HEK293 (cell line): Measurements from ENCODE around the gene FRYL.

ENCODE experiments used
- BCL11A ChIP-seq: fragments of 450-650 bp; formaldehyde crosslinking; IDR thresholded peaks from 2 replicates; pipeline ENCODE4 v1.5.1; 2016; ENCODE audit warnings: low read depth, missing biosample characterization, missing genetic modification characterization
- SP7 ChIP-seq: fragments of 450-650 bp; formaldehyde crosslinking; IDR thresholded peaks from 2 replicates; pipeline ENCODE4 v1.5.1; 2016; ENCODE audit warnings: missing biosample characterization, missing genetic modification characterization
- ZBTB21 ChIP-seq: fragments of 450-650 bp; formaldehyde crosslinking; IDR thresholded peaks from 2 replicates; pipeline ENCODE4 v1.5.1; 2017; ENCODE audit warnings: missing biosample characterization, missing genetic modification characterization
- ZFP3 ChIP-seq: fragments of 450-650 bp; formaldehyde crosslinking; IDR thresholded peaks from 2 replicates; pipeline ENCODE4 v1.5.1; 2016; ENCODE audit warnings: low read depth, missing biosample characterization, missing genetic modification characterization
- ZNF24 ChIP-seq: fragments of 450-650 bp; formaldehyde crosslinking; IDR thresholded peaks from 2 replicates; pipeline ENCODE4 v1.5.1; 2016; ENCODE audit warnings: missing biosample characterization, missing genetic modification characterization
- ZNF274 ChIP-seq, 2 experiments: fragments of 200-500 bp in 1 of 2; fragments of 450-650 bp in 1 of 2; sonication (Bioruptor generic) in 1 of 2; formaldehyde crosslinking in 1 of 2; IDR thresholded peaks; 2 replicates each; pipeline versions ENCODE4 v1.5.1 to v1.6.1; 2014 to 2016; ENCODE audit warnings: borderline replicate concordance in 1 of 2, inconsistent platforms in 1 of 2, low read length in 1 of 2, missing biosample characterization in 1 of 2, missing genetic modification characterization in 1 of 2
- ZNF514 ChIP-seq: fragments of 450-650 bp; formaldehyde crosslinking; IDR thresholded peaks from 2 replicates; pipeline ENCODE4 v1.5.1; 2016; ENCODE audit warnings: missing biosample characterization, missing genetic modification characterization
- ZNF624 ChIP-seq: fragments of 450-650 bp; formaldehyde crosslinking; IDR thresholded peaks from 2 replicates; pipeline ENCODE4 v1.5.1; 2017; ENCODE audit warnings: missing biosample characterization, missing genetic modification characterization
- ZNF792 ChIP-seq: fragments of 450-650 bp; formaldehyde crosslinking; IDR thresholded peaks from 2 replicates; pipeline ENCODE4 v1.5.1; 2016; ENCODE audit warnings: missing biosample characterization, missing genetic modification characterization
- TF ChIP-seq, protein P1 (sequence below): fragments of 450-650 bp; formaldehyde crosslinking; IDR thresholded peaks from 2 replicates; pipeline ENCODE4 v1.5.1; 2016; ENCODE audit warnings: missing biosample characterization, missing genetic modification characterization
- TF ChIP-seq, protein P2 (sequence below): fragments of 450-650 bp; formaldehyde crosslinking; IDR thresholded peaks from 2 replicates; pipeline ENCODE4 v1.5.1; 2016; ENCODE audit warnings: missing biosample characterization, missing genetic modification characterization
- TF ChIP-seq, protein P3 (sequence below): fragments of 450-650 bp; formaldehyde crosslinking; IDR thresholded peaks from 2 replicates; pipeline ENCODE4 v1.5.1; 2017; ENCODE audit warnings: missing biosample characterization, missing genetic modification characterization
- TF ChIP-seq, protein P4 (sequence below): fragments of 450-650 bp; formaldehyde crosslinking; IDR thresholded peaks from 2 replicates; pipeline ENCODE4 v1.5.1; 2017; ENCODE audit warnings: missing biosample characterization, missing genetic modification characterization

DNA sequence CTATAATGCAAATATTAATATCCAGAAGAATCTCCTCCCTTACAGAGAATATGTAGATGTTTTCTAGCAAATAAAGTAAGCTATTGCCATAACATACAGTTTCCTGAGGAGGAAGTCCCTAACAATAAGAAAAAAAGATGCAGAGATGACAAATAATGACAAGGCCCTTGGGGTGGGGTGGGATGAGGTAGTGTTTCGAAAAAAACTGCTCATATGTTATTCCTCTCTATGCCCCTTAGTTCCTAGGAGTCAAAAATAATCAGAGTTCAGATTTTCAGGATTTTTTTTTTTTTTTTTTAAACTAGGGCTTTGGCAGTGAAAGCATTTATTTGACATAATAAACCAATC is 191.0 kb downstream of the FRYL start:
- no peak for TF ChIP-seq ZNF624 (tag by site-specific recombination)
- no peak for TF ChIP-seq ZNF24 (tag by site-specific recombination)
- no peak for TF ChIP-seq SP7 (tag by site-specific recombination)
- no peak for TF ChIP-seq ZNF792 (tag by site-specific recombination)
- TF ChIP-seq ZNF274 (IDR thresholded peaks at IDR 0.05; ENCODE audit: low read length), result no peak
- TF ChIP-seq ZNF274 (tag by site-specific recombination; IDR thresholded peaks at IDR 0.05; ENCODE audit: borderline replicate concordance), result no peak
- TF ChIP-seq, protein P1, sequence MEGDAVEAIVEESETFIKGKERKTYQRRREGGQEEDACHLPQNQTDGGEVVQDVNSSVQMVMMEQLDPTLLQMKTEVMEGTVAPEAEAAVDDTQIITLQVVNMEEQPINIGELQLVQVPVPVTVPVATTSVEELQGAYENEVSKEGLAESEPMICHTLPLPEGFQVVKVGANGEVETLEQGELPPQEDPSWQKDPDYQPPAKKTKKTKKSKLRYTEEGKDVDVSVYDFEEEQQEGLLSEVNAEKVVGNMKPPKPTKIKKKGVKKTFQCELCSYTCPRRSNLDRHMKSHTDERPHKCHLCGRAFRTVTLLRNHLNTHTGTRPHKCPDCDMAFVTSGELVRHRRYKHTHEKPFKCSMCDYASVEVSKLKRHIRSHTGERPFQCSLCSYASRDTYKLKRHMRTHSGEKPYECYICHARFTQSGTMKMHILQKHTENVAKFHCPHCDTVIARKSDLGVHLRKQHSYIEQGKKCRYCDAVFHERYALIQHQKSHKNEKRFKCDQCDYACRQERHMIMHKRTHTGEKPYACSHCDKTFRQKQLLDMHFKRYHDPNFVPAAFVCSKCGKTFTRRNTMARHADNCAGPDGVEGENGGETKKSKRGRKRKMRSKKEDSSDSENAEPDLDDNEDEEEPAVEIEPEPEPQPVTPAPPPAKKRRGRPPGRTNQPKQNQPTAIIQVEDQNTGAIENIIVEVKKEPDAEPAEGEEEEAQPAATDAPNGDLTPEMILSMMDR (tag by site-specific recombination), result no peak
- TF ChIP-seq ZBTB21 (tag by site-specific recombination), result no peak
- no peak for TF ChIP-seq ZNF514 (tag by site-specific recombination)
- TF ChIP-seq, protein P2, sequence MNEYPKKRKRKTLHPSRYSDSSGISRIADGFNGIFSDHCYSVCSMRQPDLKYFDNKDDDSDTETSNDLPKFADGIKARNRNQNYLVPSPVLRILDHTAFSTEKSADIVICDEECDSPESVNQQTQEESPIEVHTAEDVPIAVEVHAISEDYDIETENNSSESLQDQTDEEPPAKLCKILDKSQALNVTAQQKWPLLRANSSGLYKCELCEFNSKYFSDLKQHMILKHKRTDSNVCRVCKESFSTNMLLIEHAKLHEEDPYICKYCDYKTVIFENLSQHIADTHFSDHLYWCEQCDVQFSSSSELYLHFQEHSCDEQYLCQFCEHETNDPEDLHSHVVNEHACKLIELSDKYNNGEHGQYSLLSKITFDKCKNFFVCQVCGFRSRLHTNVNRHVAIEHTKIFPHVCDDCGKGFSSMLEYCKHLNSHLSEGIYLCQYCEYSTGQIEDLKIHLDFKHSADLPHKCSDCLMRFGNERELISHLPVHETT (tag by site-specific recombination), result no peak
- no peak for TF ChIP-seq BCL11A (tag by site-specific recombination)
- no peak for TF ChIP-seq ZFP3 (tag by site-specific recombination)
- TF ChIP-seq, protein P3, sequence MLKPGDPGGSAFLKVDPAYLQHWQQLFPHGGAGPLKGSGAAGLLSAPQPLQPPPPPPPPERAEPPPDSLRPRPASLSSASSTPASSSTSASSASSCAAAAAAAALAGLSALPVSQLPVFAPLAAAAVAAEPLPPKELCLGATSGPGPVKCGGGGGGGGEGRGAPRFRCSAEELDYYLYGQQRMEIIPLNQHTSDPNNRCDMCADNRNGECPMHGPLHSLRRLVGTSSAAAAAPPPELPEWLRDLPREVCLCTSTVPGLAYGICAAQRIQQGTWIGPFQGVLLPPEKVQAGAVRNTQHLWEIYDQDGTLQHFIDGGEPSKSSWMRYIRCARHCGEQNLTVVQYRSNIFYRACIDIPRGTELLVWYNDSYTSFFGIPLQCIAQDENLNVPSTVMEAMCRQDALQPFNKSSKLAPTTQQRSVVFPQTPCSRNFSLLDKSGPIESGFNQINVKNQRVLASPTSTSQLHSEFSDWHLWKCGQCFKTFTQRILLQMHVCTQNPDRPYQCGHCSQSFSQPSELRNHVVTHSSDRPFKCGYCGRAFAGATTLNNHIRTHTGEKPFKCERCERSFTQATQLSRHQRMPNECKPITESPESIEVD (tag by site-specific recombination), result no peak
- TF ChIP-seq, protein P4, sequence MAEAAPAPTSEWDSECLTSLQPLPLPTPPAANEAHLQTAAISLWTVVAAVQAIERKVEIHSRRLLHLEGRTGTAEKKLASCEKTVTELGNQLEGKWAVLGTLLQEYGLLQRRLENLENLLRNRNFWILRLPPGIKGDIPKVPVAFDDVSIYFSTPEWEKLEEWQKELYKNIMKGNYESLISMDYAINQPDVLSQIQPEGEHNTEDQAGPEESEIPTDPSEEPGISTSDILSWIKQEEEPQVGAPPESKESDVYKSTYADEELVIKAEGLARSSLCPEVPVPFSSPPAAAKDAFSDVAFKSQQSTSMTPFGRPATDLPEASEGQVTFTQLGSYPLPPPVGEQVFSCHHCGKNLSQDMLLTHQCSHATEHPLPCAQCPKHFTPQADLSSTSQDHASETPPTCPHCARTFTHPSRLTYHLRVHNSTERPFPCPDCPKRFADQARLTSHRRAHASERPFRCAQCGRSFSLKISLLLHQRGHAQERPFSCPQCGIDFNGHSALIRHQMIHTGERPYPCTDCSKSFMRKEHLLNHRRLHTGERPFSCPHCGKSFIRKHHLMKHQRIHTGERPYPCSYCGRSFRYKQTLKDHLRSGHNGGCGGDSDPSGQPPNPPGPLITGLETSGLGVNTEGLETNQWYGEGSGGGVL (tag by site-specific recombination), result no peak
